ENCODE data around the gene CALCOCO2. TPM values are rescaled to one million over a fixed set of nuclear protein-coding genes. Genes with fewer than 3 reads are reported as not detected.
A peak's percentile ranks its signal among the peaks of the same experiment; 100 is the strongest.

The CALCOCO2 gene
- total RNA-seq, 4 donors from 2014 or later = 177 to 244 (median 227) TPM

DNA sequence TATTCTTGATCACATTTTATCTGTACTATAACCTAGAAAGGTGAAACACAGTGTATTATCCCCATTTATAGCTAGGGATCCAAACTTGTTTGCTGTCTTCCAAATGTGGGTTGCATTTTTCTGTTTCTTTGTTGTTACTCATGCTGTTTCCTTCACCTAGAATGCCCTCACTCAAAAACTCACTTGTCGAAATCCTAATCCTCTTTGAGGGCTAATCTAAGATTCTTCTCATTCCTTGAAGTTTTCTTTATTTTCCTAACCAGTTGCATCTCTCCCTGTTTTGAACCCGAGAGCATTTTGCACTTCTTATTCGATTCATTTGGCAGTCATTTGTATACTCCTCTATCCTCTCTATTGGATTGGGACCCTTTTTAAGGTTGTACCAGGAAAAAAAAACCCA, 9.6 kb downstream of the CALCOCO2 start:
- TF ChIP-seq POLR2AphosphoS5 (IDR thresholded peaks at IDR 0.05) (no peak), POLR2A (IDR thresholded peaks at IDR 0.05) (no peak), EP300 (IDR thresholded peaks at IDR 0.05) (no peak)
- TF ChIP-seq, protein P1, sequence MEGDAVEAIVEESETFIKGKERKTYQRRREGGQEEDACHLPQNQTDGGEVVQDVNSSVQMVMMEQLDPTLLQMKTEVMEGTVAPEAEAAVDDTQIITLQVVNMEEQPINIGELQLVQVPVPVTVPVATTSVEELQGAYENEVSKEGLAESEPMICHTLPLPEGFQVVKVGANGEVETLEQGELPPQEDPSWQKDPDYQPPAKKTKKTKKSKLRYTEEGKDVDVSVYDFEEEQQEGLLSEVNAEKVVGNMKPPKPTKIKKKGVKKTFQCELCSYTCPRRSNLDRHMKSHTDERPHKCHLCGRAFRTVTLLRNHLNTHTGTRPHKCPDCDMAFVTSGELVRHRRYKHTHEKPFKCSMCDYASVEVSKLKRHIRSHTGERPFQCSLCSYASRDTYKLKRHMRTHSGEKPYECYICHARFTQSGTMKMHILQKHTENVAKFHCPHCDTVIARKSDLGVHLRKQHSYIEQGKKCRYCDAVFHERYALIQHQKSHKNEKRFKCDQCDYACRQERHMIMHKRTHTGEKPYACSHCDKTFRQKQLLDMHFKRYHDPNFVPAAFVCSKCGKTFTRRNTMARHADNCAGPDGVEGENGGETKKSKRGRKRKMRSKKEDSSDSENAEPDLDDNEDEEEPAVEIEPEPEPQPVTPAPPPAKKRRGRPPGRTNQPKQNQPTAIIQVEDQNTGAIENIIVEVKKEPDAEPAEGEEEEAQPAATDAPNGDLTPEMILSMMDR (IDR thresholded peaks at IDR 0.05) = no peak
- Histone ChIP-seq H3K27ac (peak overlapping the region; percentile 87 to 97 (median 92)), H3K36me3 (peaks cover 0 to 29% of the 10 kb centered on the region in 2 donors), H3K4me3 (no peak overlapping the region), H3K27me3 (no peaks in the 10 kb centered on the region), H3K9me3 (no peaks in the 10 kb centered on the region), H3K4me1 (peaks cover 22 to 87% (median 29%) of the 10 kb centered on the region in 3 donors)
- WGBS, 2 donors (ENCODE audit: low coverage in 1 of 2) = 46 to 47% methylated on average over 2 to 3 of the region's 3 CpGs
- ATAC-seq = no peak

DNA sequence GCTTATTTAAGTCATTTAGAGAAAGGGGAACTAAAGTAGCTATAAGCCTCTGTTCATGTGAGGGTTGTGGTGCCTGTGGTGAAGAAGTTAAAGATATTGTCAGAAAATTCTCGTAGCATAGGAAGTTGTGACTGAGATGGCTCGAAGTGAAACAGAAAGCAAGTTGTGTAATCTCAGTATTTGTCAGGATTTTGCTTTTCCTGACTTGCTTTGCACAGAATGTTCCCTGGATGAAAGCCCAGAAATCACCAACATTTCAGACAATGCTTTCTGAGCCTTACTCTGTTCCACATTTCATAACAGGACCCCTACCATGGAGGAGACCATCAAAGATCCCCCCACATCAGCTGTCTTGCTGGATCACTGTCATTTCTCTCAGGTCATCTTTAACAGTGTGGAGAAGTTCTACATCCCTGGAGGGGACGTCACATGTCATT, 10.6 kb downstream of the CALCOCO2 start:
- WGBS, 2 donors (ENCODE audit: low coverage in 1 of 2) = 5 to 8% methylated on average over 3 of the region's 3 CpGs
- Histone ChIP-seq H3K27me3 (no peaks in the 10 kb centered on the region), H3K9me3 (no peaks in the 10 kb centered on the region), H3K27ac (peak overlapping the region; percentile 87 to 97 (median 92)), H3K36me3 (peaks cover 0 to 39% of the 10 kb centered on the region in 2 donors), H3K4me3 (peak overlapping the region; percentile 39 to 43), H3K4me1 (peaks cover 22 to 84% (median 29%) of the 10 kb centered on the region in 3 donors)
- no peak for TF ChIP-seq EP300 (IDR thresholded peaks at IDR 0.05)
- TF ChIP-seq, protein P1 (IDR thresholded peaks at IDR 0.05) = no peak
- peak; percentile 95 for TF ChIP-seq POLR2AphosphoS5 (IDR thresholded peaks at IDR 0.05)
- no peak for TF ChIP-seq POLR2A (IDR thresholded peaks at IDR 0.05)
- peak; percentile 93 for ATAC-seq

DNA sequence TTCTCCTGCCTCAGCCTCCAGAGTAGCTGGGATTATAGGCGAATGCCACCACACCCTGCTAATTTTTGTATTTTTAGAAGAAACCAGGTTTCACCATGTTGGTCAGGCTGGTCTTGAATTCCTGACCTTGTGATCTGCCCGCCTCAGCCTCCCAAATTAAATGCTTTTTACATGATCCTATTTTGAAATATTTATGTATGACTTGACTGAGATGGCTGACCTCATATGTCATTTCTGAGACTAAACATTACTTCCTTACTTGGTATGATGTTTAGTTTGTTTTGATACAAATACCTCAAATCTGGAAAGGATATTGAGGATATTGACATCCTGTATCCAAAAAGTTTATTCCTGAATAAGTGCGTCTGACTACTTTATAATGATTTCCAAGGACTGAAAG, 11.9 kb downstream of the CALCOCO2 start:
- WGBS, 2 donors (ENCODE audit: low coverage in 1 of 2) = 77% methylated on average over 3 of the region's 3 CpGs
- Histone ChIP-seq H3K4me1 (peaks cover 22 to 76% (median 29%) of the 10 kb centered on the region in 3 donors), H3K27me3 (no peaks in the 10 kb centered on the region), H3K9me3 (no peaks in the 10 kb centered on the region), H3K4me3 (peak overlapping the region in 1 of 2 donors; percentile 43), H3K27ac (peak overlapping the region; percentile 87 to 97 (median 92)), H3K36me3 (peaks cover 0 to 52% of the 10 kb centered on the region in 2 donors)
- TF ChIP-seq POLR2A (IDR thresholded peaks at IDR 0.05) (no peak), POLR2AphosphoS5 (IDR thresholded peaks at IDR 0.05) (no peak), EP300 (IDR thresholded peaks at IDR 0.05) (no peak)
- TF ChIP-seq, protein P1 (IDR thresholded peaks at IDR 0.05) = no peak
- ATAC-seq = no peak

DNA sequence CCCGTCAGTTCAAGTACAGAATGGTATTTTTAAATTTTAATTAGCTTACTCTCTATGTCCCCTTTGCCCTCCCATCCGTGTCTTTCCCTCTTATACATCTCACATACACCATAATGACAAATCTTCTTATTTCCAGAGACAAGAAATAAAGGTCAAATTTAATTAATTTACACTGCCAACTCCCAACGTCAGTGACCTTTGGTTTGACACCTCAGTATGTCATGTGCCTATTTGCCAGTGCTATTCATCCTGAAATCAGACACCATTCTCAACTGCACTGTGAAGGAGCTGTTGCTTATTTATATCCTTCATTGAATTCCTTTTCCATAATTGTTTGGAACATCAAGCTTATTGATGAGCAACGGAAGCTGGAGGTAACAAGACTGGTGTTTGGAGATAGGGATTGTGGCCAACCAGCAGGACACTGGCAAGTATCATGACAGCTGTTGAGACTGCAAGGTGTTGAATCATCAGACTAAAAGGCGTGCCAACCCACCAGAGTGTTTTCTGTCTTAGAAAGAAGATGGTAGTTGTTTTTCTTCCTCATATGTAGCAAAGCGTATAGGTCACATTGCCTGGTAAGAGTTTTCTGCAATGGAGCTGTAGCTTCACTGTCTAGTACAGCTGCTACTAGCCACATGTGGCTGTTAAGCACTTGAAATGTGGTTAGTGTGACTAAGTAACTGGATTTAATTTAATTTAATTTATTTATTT, 12.5 kb downstream of the CALCOCO2 start:
- Histone ChIP-seq H3K4me3 (peak overlapping the region in 1 of 2 donors; percentile 43), H3K27ac (peak overlapping the region; percentile 87 to 97 (median 92)), H3K36me3 (peaks cover 3 to 58% of the 10 kb centered on the region in 2 donors), H3K27me3 (no peaks in the 10 kb centered on the region), H3K4me1 (peaks cover 22 to 70% (median 29%) of the 10 kb centered on the region in 3 donors), H3K9me3 (no peaks in the 10 kb centered on the region)
- no peak for TF ChIP-seq EP300 (IDR thresholded peaks at IDR 0.05)
- TF ChIP-seq POLR2A (IDR thresholded peaks at IDR 0.05) = no peak
- TF ChIP-seq, protein P1 (IDR thresholded peaks at IDR 0.05) = no peak
- TF ChIP-seq POLR2AphosphoS5 (IDR thresholded peaks at IDR 0.05) = no peak
- ATAC-seq = no peak
- 59 to 66% methylated on average over 6 of the region's 6 CpGs for WGBS, 2 donors (ENCODE audit: low coverage in 1 of 2)

All from gastroesophageal sphincter (tissue), 4 donors.